ENCODE data around the gene LIMS2.

Gene LIMS2, protein sequence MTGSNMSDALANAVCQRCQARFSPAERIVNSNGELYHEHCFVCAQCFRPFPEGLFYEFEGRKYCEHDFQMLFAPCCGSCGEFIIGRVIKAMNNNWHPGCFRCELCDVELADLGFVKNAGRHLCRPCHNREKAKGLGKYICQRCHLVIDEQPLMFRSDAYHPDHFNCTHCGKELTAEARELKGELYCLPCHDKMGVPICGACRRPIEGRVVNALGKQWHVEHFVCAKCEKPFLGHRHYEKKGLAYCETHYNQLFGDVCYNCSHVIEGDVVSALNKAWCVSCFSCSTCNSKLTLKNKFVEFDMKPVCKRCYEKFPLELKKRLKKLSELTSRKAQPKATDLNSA

GRCh38 chr2:127675331-127676261 is at the start of gene LIMS2:
TSS of gene LIMS2 (minus strand) at chr2:127675530. CDS start at chr2:127675024, 506 bp downstream.
- peak; percentile 75 for DNase-seq (ENCODE audit: low read depth)

GRCh38 chr2:127722807-127723206 is 47.5 kb upstream of the LIMS2 start:
- no peak for DNase-seq (ENCODE audit: low read depth)

DNA sequence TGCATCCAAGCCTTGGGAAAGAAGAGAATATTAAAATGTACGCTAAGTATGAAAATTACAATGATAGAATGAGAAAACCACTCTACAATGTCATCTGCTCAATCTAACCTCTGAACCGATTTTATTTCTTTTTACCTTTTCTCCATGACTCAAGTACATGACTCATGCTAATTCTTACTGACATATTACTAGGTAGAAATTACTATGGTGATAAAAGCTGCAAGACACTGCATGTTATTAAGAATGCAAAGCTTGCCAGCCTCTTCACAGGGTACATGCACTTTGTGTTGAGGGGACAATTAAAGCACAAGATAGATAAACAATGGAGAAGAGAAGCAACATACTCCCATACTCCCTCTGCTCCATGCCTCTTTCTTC is 46.6 kb upstream of the LIMS2 start:
- peak; percentile 83 for DNase-seq (ENCODE audit: low read depth)

GRCh38 chr2:127721311-127721977 is 46.1 kb upstream of the LIMS2 start:
- DNase-seq (ENCODE audit: low read depth), result peak; percentile 89

GRCh38 chr2:127719301-127720218 is 44.2 kb upstream of the LIMS2 start:
- DNase-seq (ENCODE audit: low read depth), result no peak

DNA sequence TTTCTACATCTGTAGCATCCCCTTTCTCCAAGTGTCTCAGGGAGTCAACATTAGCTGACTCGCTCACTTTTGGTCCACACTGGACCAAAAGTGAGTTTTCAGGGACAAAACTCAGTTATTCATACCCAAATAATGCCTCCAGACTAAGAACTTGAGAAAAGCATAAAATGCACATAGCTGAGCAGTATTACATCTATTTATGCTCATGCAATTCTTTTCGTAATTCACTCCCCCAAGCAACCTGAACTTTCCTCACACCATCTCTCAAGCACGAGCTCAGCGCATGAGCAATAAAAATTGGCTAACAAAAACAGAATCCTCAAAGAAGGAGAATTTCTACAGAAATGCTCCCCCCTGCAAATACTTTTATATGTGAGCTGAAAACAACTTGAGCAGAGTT is 42.9 kb upstream of the LIMS2 start:
- no peak for DNase-seq (ENCODE audit: low read depth)

GRCh38 chr2:127715778-127716449 is 40.6 kb upstream of the LIMS2 start:
- DNase-seq (ENCODE audit: low read depth), result no peak

- no peak for DNase-seq (ENCODE audit: low read depth)
Observed at GRCh38 chr2:127713562-127713961, 38.2 kb upstream of the LIMS2 start.

DNA sequence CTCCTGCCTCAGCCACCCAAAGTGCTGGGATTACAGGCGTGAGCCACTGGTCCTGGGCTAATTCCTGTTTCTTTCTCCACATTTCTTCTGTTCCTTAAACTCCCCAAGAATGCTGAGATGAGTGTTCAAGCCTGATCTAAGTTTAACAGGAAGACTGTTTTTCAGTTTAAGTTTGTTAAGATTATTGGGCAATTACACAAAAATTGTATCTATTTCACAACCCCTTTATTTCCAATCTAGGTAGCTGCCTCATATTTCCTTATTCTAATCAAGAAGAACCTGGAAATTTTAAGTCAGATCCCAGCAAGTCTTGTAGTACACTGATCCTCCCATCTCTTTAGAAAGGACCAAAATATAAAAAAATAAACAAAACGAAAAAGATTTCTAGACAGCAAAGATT is 37.7 kb upstream of the LIMS2 start:
- no peak for DNase-seq (ENCODE audit: low read depth)

DNA sequence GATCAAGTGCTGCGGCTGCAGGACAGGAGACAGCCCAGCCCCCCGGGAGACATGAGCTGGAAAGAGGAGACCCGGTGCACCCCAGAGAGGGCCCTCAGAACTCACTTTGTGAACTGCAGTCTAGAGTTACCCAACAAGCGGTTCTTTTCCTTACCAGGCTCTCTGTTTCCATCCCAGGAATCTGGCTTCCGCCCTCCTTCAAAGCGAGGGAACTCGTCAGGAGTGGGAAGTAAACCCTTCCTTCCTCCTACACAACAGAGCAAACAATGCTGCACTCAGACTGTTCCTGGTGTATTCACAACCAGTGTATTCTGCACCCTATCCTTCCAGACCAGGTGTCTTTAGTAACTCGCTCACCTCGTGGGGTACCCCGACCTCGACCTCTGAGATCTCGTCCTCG is 34.0 kb upstream of the LIMS2 start:
- DNase-seq (ENCODE audit: low read depth), result no peak

DNA sequence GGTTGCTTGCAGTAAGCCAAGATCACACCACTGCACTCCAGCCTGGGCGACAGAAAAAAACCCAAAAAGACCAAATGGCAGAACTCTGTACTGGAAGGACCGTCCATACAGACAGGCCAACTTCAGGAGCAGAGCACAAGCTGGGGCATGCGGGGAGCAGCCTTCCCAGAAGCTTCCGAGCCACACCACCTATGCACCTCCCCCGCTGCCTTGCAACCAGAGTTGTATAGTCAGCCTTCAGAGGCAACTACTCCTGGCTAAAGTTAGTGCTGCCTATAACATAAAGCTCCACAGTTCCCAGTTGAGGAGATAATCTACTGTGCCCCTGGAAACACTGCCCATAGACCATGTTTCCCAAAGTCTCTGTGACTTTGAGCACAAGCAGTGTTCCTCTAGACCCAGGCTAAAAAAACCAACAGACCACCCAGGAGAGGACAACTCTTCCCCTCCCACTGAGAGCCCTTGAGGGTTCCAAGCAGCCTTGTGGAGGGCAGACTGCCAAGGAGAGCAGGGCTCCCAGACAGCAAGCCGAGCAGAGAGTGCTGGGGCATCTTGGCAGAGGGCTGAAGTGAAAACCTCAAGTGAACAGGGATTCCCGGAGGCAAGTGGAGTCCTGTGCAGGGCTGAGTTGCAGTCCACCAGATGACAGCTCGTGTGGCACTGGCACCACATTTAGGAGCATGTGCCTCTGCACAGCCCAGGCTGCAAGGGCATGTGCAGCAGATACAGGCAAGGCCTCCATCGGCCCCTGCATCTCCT is 32.7 kb upstream of the LIMS2 start:
- DNase-seq (ENCODE audit: low read depth), result no peak

DNA sequence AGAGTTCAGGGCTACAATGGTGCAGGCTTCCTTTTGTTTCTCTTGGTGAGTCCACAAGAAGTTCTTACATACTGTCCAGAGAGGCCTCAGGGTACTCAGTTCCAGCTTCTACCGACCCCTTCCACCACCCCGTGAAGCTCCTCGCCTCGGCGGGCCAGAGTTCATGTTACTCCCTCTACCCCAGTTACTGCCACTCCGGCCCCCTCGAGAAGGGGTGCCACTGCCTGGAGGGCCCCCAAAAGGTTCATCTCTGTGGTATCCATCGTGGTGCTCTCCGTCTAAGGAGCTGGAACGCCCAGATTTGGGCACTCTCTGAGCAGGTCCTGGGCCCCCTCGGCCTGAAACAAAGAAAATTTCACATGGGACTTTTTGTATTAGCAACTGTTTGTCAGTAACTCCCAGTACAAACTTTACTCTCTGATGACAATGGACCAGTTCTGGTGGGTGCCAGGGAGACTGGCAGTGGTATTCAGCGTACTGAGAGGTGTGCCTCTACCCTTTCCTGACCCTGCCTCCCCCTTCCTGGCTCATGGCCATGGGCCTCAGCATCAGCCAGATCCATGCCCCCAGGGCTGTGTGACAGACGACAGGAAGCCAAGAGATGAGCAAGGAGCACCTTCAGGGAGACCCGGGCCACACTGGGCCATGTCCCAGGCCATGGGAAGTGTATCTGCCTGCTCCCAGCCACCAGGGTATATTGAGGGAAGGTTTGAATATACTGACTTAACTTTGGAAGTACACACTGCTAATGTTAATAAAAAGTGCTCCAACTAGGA is 31.1 kb upstream of the LIMS2 start:
- DNase-seq (ENCODE audit: low read depth), result no peak

- no peak for DNase-seq (ENCODE audit: low read depth)
Observed at GRCh38 chr2:127705391-127706065, 30.2 kb upstream of the LIMS2 start.

- no peak for DNase-seq (ENCODE audit: low read depth)
Observed at GRCh38 chr2:127704641-127705390, 29.5 kb upstream of the LIMS2 start.

- DNase-seq (ENCODE audit: low read depth), result no peak
Observed at GRCh38 chr2:127703282-127703681, 28.0 kb upstream of the LIMS2 start.

- DNase-seq (ENCODE audit: low read depth), result no peak
Observed at GRCh38 chr2:127702395-127703009, 27.2 kb upstream of the LIMS2 start.

- DNase-seq (ENCODE audit: low read depth), result peak; percentile 81
Observed at GRCh38 chr2:127701651-127702394, 26.5 kb upstream of the LIMS2 start.
